GM18511 (cell line): ENCODE results near the gene SEMA7A.
"Not testable (repeated sequence)": the region's sequence is repeated elsewhere in the genome, so short reads cannot be mapped to it uniquely, and the experiment has no call there.

Experiments
- ATAC-seq: cut with Tn5 transposase; IDR thresholded peaks from one replicate; pipeline ENCODE4 v1.9.1; 2021; ENCODE audit warnings: mild to moderate bottlenecking, moderate library complexity; ENCODE audit not compliant: unreplicated experiment

The SEMA7A gene

DNA sequence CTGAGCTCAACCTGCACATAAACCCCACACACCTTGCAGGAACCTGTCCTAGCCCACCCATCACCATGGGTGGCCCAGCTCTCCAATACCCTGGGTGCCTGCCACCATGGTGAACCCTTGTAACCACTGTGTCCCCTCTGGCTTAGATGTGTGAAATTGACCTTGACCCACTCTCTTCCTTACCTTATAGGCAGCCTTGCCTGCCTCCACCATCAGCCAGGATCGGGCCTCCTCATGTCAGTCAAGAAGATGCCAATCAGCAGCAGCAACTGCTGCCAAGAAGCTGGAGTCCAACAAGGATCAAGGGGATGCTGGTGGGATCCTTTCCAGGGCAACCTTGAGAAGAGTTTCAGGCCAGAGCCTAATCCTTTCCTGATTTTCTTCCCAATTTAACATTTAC is 57.5 kb downstream of the SEMA7A start:
- no peak for ATAC-seq

DNA sequence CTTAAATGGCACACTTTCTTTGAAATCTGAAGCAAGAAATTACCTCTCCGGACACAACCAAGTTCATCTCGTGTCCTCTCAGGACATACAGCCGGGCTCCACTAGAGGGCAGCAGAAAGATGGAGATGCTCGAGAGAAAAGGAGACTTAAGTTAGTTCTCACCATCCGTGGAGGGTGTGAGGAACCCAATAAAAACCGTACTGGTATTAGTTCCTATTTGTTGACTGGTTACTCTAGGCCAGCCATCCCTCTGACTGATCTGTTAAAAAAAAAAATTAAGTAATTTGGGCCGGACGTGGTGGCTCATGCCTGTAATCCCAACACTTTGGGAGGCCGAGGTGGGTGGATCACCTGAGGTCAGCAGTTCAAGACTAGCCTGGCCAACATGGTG is 58.5 kb downstream of the SEMA7A start:
- ATAC-seq: no peak

DNA sequence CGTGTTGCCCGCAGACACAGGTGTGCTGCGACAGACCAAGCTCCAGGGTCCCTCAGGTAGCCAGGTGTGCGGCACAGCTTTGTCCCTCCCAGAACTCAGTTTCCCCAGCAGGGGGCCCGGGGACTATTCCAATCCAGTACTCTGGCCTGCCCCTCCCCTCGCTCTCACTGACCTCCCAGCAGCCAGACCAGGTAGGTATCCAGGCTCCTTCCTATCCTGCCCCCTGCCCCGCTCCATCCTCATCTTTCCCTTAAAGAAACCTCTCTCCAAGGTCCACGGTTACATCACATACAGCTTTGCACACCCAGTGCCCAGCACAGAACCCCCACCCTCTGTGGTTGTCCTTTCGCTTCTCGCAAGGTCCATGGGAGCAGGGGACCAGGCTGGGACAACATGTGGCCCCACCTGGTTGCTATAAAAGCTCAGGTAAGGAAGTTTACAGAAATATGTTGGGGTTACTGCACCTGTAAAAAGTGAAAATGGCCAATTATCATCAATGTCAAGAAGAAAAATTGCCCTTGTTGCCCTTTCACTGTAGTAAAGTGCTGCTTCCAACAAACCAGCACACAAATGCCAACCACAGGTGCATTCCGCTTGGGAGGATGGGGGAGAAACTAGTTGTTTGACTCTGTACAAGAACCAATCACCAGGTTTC is 59.0 kb downstream of the SEMA7A start:
- no peak for ATAC-seq

DNA sequence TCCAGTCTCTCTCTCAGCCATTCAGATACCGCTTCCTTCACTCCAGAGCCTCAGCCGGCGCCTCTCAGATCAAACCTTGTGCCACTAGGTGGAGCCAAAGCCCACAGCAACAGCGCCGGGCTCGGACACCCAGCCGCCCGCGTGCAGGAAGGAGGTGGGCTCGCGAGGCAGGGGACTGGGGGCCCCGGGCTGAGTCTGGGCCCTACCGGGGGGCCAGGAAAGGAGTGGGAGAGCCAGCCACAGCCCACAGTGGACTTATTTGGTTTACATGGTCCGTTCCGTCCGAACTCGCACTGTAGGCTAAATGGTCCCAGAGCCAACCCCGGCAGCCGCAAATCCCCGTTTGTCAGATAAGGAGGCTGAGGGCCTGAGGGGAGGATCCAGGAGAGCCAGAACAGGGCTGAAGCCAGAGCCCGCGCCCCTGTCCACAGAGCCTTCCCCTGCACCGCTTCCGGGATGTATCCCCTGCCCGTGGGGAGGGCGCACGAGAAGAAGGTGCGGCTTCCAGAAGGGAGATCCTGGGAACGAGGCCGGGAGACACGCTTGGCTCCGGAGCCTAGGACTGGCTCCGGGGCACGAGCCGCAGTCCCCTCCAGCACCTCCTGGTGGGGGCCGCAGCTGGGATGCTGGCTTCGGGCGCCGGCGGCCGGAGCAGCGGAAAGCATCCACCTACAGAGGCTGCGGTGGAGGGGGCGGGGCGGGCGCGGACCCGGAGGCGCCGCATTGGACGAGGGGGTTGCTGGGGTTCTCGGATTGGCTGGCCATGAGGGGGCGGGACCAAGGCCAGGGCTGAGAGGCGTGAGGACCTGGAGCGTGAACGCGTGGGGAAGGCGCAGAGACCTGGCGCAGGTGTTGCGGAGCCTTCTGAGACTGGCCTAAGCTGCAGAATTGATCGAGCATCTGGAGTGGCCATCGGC is 59.8 kb downstream of the SEMA7A start:
- ATAC-seq: peak; percentile 83

DNA sequence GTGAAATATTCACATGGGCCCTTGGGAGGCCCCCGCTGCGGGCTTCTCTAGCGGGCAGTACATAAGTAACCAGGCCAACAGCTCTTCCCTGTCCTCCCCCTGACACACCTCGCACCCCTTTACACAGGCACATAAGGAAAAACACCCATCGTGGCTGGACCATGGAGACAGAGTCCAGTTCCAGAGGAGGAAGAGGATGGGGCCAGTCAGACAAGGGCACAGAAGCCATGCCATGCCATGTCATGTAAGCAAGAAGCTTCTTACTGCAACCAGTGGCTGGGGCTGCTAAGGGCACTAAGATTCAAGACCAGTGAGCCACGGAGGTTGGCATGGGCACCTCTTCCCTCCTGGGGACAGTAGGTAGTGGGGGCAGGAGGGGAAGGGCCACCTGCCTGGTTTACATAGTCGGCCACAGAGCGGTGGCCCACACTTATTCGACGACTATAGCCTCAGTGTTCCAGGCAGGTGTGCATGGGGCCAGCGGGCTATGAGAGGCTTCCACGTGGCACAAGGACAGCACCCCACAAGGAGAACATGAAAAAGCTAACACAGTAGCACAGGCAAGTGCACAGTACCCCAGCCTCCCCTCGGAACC is 60.6 kb downstream of the SEMA7A start:
- no peak for ATAC-seq

DNA sequence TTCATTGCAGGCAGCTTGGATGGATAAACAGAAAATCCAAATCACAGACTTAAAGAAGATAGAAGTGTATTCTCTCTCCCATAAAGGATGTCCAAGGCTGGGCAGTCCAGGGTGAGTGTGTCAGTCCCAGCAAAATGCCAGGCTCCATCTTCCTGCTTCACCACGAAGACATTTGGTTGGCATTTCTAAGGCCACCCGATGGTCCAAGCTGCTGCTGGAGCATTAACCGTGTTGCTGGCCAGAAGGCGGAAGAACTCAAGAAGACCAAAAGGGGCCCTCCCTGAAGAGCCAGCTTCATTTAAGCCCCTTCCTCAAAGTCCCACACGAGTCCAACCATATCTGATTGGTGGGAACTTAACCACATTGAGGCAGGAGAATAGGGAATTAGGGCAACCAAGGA is 63.3 kb downstream of the SEMA7A start:
- ATAC-seq: no peak

DNA sequence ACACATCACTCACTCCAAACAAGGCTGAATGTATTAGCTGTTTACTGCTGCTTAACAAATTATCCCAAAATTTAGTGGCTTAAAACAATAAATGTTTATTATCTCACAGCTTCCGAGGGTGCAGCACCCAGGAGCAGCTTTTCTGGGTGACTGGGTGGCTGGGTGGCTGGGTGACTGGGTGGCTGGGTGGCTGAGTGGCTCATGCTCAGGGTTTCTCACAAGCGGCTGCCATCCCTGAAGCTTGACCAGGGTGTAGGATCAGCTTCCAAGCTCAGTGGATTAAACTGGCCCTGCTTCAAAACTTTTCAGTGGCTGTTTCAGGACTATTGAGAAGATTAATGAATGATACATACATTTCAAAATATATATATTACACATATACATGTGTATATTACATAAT is 64.0 kb downstream of the SEMA7A start:
- no peak for ATAC-seq

DNA sequence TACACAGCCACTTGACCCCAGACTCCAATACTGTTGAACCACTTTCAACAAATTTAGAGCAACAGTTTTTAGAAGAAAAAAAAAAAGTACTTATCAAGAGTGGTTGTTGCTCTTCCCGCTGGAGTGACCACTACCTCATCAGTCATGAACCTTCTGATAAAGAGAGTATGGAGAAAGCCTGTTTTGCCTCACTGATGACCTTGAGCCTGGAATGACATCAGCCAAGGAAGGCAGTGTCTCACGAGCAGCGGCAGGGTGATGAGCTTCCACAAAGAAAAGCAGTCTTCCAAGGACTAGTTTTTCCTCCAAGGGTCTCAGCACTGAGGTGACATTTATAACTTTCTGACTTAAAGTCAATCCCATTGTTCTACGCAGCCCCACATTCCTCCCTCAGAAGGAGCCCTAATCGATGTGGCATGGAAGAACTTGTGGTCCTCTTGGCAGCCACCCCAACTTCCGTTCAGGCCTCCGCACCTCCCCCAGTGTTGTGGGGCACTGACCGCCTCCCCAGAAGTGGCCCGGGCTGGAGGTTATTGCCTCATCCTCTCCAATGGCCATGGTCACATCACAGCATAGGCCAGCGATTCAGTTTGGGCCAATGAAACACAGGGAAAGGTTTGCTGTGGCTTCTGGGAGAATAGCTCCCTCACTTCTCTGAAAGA is 64.5 kb downstream of the SEMA7A start:
- no peak for ATAC-seq

DNA sequence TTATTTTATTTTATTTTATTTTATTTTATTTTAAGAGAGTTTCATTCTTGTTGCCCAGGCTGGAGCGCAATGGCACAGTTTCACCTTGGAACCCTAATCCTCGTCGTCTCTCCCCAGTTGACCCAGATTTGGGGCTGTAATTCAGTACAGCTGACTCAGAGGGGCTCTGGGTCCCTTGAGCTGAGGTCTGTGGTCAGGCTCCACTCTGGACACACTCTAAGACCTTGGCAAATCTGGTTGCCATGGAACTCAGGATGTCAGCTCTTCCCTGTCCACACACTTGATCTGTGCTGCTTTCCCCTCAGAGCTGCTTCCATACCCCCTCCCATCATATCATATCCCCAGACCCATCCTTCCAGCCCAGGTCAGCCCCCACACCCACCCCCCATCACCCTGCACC is 65.6 kb downstream of the SEMA7A start:
- no peak for ATAC-seq

DNA sequence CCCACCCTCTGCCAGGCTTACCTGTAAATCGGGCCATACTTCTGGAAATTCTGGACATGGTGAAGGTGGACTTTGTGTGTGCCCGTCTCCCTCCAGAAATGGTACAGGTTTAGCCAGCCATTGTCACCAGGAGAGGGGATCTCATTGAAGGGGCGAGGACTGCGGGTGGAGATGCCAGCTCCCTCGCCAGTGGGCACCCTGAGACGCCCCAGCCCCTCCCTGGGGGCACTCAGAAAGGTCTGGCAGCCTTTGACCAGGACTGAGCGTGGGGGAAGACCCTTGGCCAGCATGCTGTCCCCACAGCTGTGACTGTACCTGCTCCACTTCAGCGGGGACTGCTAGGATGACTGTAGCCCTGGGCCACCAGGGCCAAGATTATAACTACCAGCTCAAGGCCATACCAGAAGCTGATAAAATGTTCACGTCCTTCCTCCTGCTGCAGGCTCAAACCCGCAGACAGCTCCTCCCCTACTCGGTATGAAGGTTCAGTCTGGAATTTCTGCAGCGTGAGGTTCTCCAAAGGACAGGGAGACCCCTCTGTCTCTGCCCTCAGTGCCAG is 66.4 kb downstream of the SEMA7A start, which contains the start of gene CYP11A1:
Gene CYP11A1 (minus strand): TSS at position 351 of the 559 bp plus-strand sequence. CDS start 61 bp downstream, at position 290.
- ATAC-seq: no peak

DNA sequence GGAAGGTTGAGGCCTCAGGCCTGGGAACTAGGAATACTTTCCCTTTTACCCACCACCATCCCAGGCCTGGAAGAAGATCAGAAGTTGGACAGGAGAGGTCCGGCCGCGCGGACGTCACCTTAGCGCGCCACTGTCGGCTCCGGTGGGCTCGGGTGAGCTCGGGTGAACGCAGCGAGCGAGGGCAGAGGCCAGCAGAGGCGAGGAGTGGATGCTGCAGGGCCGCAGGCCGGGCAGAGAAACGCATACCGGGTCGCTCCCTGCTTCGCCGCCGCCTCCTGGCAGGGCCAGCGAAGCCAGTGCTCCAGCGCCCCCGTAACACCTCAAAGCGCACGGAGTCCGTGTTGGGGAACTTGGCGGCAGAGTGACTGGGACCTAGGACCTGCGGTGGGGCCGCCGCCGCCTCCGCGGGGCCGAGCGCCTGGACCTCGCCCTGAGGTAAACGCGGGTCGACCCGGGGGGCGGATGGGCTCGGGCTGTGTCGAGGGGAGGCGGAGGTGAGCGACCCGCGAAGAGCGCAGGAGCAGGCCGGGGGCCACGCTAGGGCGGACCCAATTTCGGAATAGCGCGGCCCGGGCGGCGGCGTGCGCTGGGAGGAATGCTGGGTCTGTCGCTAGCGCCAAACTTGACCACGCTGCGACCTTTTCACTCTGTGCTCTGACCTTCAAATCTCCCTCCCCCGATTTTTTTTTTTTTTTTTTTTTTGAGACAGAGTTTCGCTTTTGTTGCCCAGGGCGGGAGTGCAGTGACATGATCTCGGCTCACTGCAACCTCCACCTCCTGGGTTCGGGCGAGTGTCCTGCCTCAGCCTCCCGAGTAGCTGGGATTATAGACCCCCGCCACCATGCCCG is 67.9 kb downstream of the SEMA7A start:
- no peak for ATAC-seq

DNA sequence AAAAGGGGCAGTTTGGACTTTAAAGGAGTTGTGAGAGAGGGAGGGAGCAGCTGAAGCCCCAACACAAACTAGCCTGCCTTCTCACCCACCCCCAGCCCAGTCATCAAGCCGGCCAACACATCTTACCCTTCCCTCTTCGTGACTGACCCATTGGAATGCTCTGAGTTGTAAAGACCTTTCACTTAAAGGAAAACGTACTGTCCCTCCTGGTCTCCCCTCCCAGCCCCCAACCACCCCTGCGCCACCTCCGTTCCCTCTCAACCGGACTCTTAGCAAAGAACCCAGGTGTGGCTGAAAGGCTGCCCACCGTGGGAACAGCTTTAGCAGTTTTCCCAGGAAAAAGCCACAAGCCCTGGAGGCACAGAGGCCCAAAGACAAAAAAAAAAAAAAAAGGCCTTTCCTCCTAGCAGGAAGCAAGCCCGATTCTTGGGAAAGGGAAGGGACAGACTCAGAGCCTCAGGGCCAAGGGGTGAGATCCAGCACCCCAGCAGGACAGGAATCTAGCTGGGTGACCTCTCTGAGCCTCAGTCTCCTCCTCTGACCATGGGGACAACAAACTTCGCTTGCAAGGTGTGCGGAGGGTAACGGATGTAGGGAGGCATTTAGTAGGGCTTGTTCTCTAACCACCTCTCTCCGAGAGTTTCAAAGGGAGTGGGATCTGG is 68.7 kb downstream of the SEMA7A start:
- ATAC-seq: no peak

DNA sequence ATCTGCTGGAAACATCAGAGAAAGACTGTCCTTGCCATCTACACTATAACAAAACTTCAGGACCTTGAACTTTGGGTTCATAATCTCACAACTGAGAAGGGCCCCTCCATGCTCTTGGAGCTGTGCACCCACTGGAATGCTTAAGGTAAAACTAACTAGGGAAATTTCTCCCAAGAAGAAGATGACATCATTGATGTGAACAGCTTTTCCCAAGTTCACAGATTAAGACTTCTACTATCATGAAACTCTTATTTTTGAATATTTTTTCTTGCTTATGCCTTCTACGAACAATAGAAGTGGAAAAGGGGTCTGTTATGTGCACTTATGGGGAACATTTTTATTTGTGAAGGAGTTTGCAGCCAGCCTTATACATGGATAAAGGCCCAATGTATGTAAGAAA is 71.3 kb downstream of the SEMA7A start:
- no peak for ATAC-seq

DNA sequence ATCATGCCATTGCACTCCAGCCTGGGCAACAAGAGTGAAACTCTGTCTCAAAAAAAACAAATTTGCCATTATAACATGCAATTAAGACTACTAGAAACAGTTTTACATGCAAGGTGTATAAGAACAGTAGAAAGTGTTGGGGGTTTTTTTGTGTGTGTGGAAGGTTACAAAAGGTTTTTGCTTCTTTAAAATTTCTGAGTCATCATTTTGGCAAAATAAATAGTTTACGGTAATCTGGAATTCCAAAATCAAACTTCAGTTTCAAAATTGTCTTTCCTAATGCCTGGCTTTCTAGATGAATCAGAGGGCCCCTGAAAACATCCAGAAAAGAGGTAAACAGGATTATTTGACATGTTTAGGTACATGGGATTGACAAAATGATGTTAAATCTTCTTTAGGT is 72.9 kb downstream of the SEMA7A start:
- ATAC-seq: not testable (repeated sequence)

DNA sequence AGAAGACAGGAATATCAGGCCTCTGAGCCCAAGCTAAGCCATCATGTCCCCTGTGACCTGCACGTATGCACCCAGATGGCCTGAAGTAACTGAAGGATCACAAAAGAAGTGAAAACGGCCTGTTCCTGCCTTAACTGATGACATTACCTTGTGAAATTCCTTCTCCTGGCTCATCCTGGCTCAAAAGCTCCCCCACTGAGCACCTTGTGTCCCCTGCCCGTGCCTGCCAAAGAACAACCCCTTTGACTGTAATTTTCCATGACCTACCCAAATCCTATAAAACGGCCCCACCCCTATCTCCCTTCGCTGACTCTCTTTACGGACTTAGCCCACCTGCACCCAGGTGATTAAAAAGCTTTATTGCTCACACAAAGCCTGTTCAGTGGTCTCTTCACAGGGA is 74.4 kb downstream of the SEMA7A start:
- ATAC-seq: not testable (repeated sequence)
